PC-9 (cell line): ENCODE data around the gene TAF4. TPM values are rescaled to one million over a fixed set of nuclear protein-coding genes. Genes with fewer than 3 reads are reported as not detected.

Source experiments
- BruUV-seq: library from RNA; stranded (reverse); fragments of 400-500 nt; replicated peaks from 2 replicates; lab custom pipeline; 2021; lab: Mats Ljungman, UMichigan
- CTCF ChIA-PET: fragments of 300-600 bp; sonication (Branson Sonifier 250); formaldehyde crosslinking; loops from one replicate; lab custom pipeline; 2022; ENCODE audit warnings: antibody characterized with exemption; lab: Charles Lee
- POLR2A ChIA-PET: fragments of 300-600 bp; sonication (Branson Sonifier 250); formaldehyde crosslinking; loops from one replicate; lab custom pipeline; 2022; ENCODE audit warnings: antibody characterized with exemption; ENCODE audit not compliant: unreplicated experiment; lab: Charles Lee
- DNase-seq, 2 experiments: peaks; one replicate each; pipeline versions ENCODE4 v3.0.0 to v3.0.0-alpha.2; 2015 to 2022; ENCODE audit warnings: mixed read lengths in 1 of 2
- H2AFZ ChIP-seq: fragments of 200-600 bp; sonication (generic); 2 replicates; pipeline ENCODE4 v1.8.1; 2017; ENCODE audit warnings: antibody characterized with exemption
- H3F3A ChIP-seq: fragments of 200-600 bp; sonication (generic); 2 replicates; pipeline ENCODE4 v1.8.1; 2017; ENCODE audit warnings: antibody characterized with exemption, mild to moderate bottlenecking, low read depth; ENCODE audit not compliant: insufficient read depth
- H3K27ac ChIP-seq: fragments of 200-600 bp; sonication (generic); 2 replicates; pipeline ENCODE4 v1.6.1; 2016; ENCODE audit warnings: mixed run types
- H3K27me3 ChIP-seq: fragments of 200-600 bp; sonication (generic); 2 replicates; pipeline ENCODE4 v1.6.1; 2016; ENCODE audit warnings: low read depth, mixed run types; ENCODE audit not compliant: insufficient read depth
- H3K36me3 ChIP-seq: fragments of 200-600 bp; sonication (generic); 2 replicates; pipeline ENCODE4 v1.6.1; 2016; ENCODE audit warnings: low read depth, mixed run types
- H3K4me1 ChIP-seq: fragments of 200-600 bp; sonication (generic); replicated peaks from 2 replicates; pipeline ENCODE4 v1.6.1; 2016; ENCODE audit warnings: mixed run types; ENCODE audit not compliant: insufficient read depth
- H3K4me2 ChIP-seq: fragments of 200-600 bp; sonication (generic); 2 replicates; pipeline ENCODE4 v1.6.1; 2017; ENCODE audit warnings: mixed run types
- H3K4me3 ChIP-seq: fragments of 200-600 bp; sonication (generic); 2 replicates; pipeline ENCODE4 v1.6.1; 2016; ENCODE audit warnings: mixed run types
- H3K79me2 ChIP-seq: fragments of 200-600 bp; sonication (generic); 2 replicates; pipeline ENCODE4 v1.6.1; 2017; ENCODE audit warnings: low read depth, mixed run types
- H3K9me2 ChIP-seq: fragments of 200-600 bp; sonication (generic); 2 replicates; pipeline ENCODE4 v1.8.1; 2017; ENCODE audit warnings: mild to moderate bottlenecking; ENCODE audit not compliant: insufficient read depth
- H3K9me3 ChIP-seq: fragments of 200-600 bp; sonication (generic); 2 replicates; pipeline ENCODE4 v1.8.1; 2016; ENCODE audit warnings: low read depth; ENCODE audit not compliant: insufficient read depth
- H4K20me1 ChIP-seq: fragments of 200-600 bp; sonication (generic); 2 replicates; pipeline ENCODE4 v1.8.1; 2017; ENCODE audit not compliant: insufficient read depth
- CTCF ChIP-seq: fragments of 200-600 bp; sonication (generic); conservative IDR thresholded peaks from 2 replicates; pipeline ENCODE4 v1.6.1; 2017; ENCODE audit warnings: mixed run types, antibody characterized with exemption, mild to moderate bottlenecking, moderate library complexity
- EZH2 ChIP-seq: fragments of 200-600 bp; sonication (generic); IDR thresholded peaks from 2 replicates; pipeline ENCODE4 v1.8.0; 2017; ENCODE audit warnings: antibody characterized with exemption, low read depth
- intact Hi-C: fragments of 100-400 bp; cut with micrococcal nuclease; formaldehyde crosslinking; loops from one replicate; pipeline ENCODE4 v1.10.0; 2022; ENCODE audit not compliant: unreplicated experiment
- total RNA-seq: library from RNA; stranded (reverse); gene quantifications from 2 replicates; pipeline ENCODE4 v1.2.3, GENCODE V29; 2021

Gene TAF4
- total RNA-seq, 1 experiment from 2014 or later = 32.5 TPM

- DNase-seq = no peak
- BruUV-seq = no TSS peak
- Histone ChIP-seq H3K79me2 (peaks cover 93% of the 10 kb centered on the region), H3K36me3 (no peaks in the 10 kb centered on the region), H3K4me3 (no peak overlapping the region), H3K9me2 (no peaks in the 10 kb centered on the region), H3F3A (peaks cover 20% of the 10 kb centered on the region; the same call in 1 of the 2 replicates), H3K9me3 (no peaks in the 10 kb centered on the region; the same call in 1 of the 2 replicates), H3K4me2 (peak overlapping the region; percentile 69), H3K27ac (peak overlapping the region; percentile 66), H4K20me1 (peaks cover 13% of the 10 kb centered on the region; the same call in 1 of the 2 replicates), H3K4me1 (peaks cover 26% of the 10 kb centered on the region), H2AFZ (no peak overlapping the region), H3K27me3 (no peaks in the 10 kb centered on the region)
- TF ChIP-seq CTCF (no peak), EZH2 (no peak)
- ChIA-PET POLR2A (no interaction called here), CTCF (no interaction called here)
- intact Hi-C loops = no loop called here
Measured at GRCh38 chr20:62031462-62032092, 34.1 kb downstream of the TAF4 start.

DNA sequence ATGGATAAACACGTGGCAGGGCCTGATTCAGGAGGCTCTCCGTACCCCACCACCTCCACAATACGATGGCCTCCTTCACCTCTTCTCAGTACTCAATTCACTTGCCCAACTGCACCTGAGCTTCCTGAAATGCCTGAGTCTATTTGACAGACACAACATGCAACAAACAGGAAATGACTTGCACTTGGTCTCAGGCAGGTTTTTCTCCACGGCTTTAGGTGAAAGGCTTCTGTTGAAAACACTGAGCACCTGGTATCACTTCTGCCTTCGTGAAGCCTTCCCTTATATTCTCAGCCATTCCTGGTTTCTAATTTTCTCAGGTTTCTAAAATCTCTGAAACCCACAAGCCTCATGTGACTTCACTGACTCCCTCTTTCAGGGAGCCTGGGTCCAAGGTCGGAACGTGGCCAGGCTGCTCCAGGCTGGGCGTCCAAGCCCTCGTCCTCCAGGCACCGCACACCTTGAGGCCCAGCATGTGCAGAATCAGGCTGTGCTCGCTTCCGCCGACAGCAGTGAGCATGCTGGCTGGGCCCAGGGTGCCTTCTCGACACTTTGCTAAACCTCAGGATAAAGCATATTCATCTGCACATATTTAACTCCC, 34.7 kb downstream of the TAF4 start:
- Histone ChIP-seq H3K9me3 (no peaks in the 10 kb centered on the region; the same call in 1 of the 2 replicates), H3K9me2 (no peaks in the 10 kb centered on the region), H3K4me3 (no peak overlapping the region), H3K27ac (peak overlapping the region; percentile 66), H3K36me3 (no peaks in the 10 kb centered on the region), H3F3A (peaks cover 17% of the 10 kb centered on the region; the same call in 1 of the 2 replicates), H3K4me2 (peak overlapping the region; percentile 69), H3K4me1 (peaks cover 26% of the 10 kb centered on the region), H3K27me3 (no peaks in the 10 kb centered on the region), H3K79me2 (peaks cover 93% of the 10 kb centered on the region), H4K20me1 (peaks cover 9% of the 10 kb centered on the region; the same call in 1 of the 2 replicates), H2AFZ (no peak overlapping the region; the same call in 1 of the 2 replicates)
- DNase-seq = peak; percentile 40 to 81
- BruUV-seq = no TSS peak
- intact Hi-C loops = no loop called here
- ChIA-PET CTCF (no interaction called here), POLR2A (no interaction called here)
- TF ChIP-seq EZH2 = no peak
- TF ChIP-seq CTCF = no peak

DNA sequence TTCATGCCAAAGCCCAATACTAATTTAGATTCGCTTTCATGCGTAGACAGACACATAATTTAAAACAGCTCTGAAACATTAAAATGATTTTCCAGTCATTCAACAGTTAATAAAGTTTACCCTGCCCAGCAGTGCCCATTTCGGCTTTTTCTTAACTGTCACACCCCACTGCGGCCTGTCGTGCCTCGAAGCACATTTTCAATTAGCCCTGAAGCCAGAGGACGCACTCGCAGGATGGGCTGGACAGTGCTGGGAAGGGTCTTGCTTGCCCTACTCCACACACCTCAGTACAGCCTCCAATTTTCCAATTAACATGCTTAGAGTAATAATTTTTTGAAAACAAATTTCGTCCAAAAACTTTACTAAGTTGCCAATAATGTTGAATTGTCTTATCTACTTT, 35.3 kb downstream of the TAF4 start:
- Histone ChIP-seq H3K9me2 (no peaks in the 10 kb centered on the region), H3K36me3 (no peaks in the 10 kb centered on the region), H3K79me2 (peaks cover 95% of the 10 kb centered on the region), H4K20me1 (peaks cover 8% of the 10 kb centered on the region; the same call in 1 of the 2 replicates), H3K27ac (peak overlapping the region; percentile 66), H3F3A (peaks cover 17% of the 10 kb centered on the region; the same call in 1 of the 2 replicates), H3K27me3 (no peaks in the 10 kb centered on the region), H3K9me3 (no peaks in the 10 kb centered on the region; the same call in 1 of the 2 replicates), H2AFZ (no peak overlapping the region; the same call in 1 of the 2 replicates), H3K4me3 (no peak overlapping the region), H3K4me1 (peaks cover 26% of the 10 kb centered on the region), H3K4me2 (peak overlapping the region; percentile 69)
- POLR2A ChIA-PET = no interaction called here
- CTCF ChIA-PET = no interaction called here
- no TSS peak for BruUV-seq
- TF ChIP-seq CTCF = no peak
- TF ChIP-seq EZH2 = no peak
- DNase-seq = no peak
- intact Hi-C loops = no loop called here
